ENCODE results near the gene MRPL45. TPM values are rescaled to one million over a fixed set of nuclear protein-coding genes. Genes with fewer than 3 reads are reported as not detected.

Gene MRPL45
- total and polyA plus RNA-seq, 7 experiments from 2014 or later: 15.7 to 41.6 (median 23.7) TPM

GRCh38 chr17:38369124-38369886, 72.3 kb downstream of the MRPL45 start:
- POLR2A ChIA-PET: interaction anchor here (0.9 kb wide), 1 partner anchor 12 kb away, joined by 3 read pairs; no protein-coding TSS in a partner anchor
- no peak overlapping the region for H3K27ac Mint-ChIP-seq

More at GRCh38 chr17:38369124-38369886, 72.3 kb downstream of the MRPL45 start:
- ATAC-seq: no peak
- Mint-ChIP-seq H3K4me3 (no peak overlapping the region), H3K9me3 (peaks cover 0 to 4% (median 0%) of the 10 kb centered on the region in 11 donors), H3K36me3 (peaks cover 10 to 46% (median 23%) of the 10 kb centered on the region in 5 donors), H3K27me3 (no peaks in the 10 kb centered on the region), H3K4me1 (peaks cover 0 to 3% (median 0%) of the 10 kb centered on the region in 7 donors)
- Histone ChIP-seq H3K4me3 (ENCODE audit: low read length) (no peak overlapping the region), H3K36me3 (ENCODE audit: control insufficient read depth in 2 of 3, insufficient read depth in 3 of 3, low read length in 3 of 3) (peaks cover 0 to 54% (median 5%) of the 10 kb centered on the region in 3 experiments), H3K4me1 (ENCODE audit: control insufficient read depth in 2 of 2, insufficient read depth in 2 of 2, low read length in 2 of 2) (no peaks in the 10 kb centered on the region), H3K27ac (ENCODE audit: low read depth, low read length) (no peak overlapping the region), H3K9me3 (ENCODE audit: control insufficient read depth in 2 of 3, low read length in 3 of 3) (no peaks in the 10 kb centered on the region), H3K27me3 (ENCODE audit: control insufficient read depth in 2 of 2, insufficient read depth in 2 of 2, low read length in 2 of 2) (no peaks in the 10 kb centered on the region)
- no peak for DNase-seq
- CTCF ChIA-PET: interaction anchor here (1.2 kb wide), 1 partner anchor 20 kb away, joined by 3 read pairs; no protein-coding TSS in a partner anchor
- intact Hi-C loops (cut with micrococcal nuclease): no loop called here

Other genes with a start within 250 kb of the MRPL45 start
- gene TBC1D3C, start 228.5 kb upstream of the MRPL45 start, total RNA-seq: not detected
- not detected for gene TBC1D3C, start 228.5 kb upstream of the MRPL45 start, polyA plus RNA-seq
- under 1 TPM in 1 of 5 experiments, not detected in 4; 0.32 TPM for gene TBC1D3E, start 169.2 kb upstream of the MRPL45 start, total RNA-seq
- not detected for gene TBC1D3E, start 169.2 kb upstream of the MRPL45 start, polyA plus RNA-seq
- 10 to 100 TPM in 1 of 5 experiments, not detected in 4; 11.0 TPM for gene TBC1D3, start 104.6 kb upstream of the MRPL45 start, total RNA-seq
- not detected for gene TBC1D3, start 104.6 kb upstream of the MRPL45 start, polyA plus RNA-seq
- gene GPR179, start 46.8 kb downstream of the MRPL45 start, total RNA-seq: under 1 TPM in 3 of 5 experiments, not detected in 2; 0.11 to 0.35 (median 0.17) TPM
- not detected for gene GPR179, start 46.8 kb downstream of the MRPL45 start, polyA plus RNA-seq
- gene SOCS7, start 54.7 kb downstream of the MRPL45 start, total RNA-seq: 10 to 100 TPM; 17.0 to 23.3 (median 21.5) TPM
- gene SOCS7, start 54.7 kb downstream of the MRPL45 start, polyA plus RNA-seq: under 1 TPM; 0.57 to 0.81 TPM
- gene ARHGAP23, start 131.3 kb downstream of the MRPL45 start, total RNA-seq: 1 to 10 TPM in 1 of 5 experiments, under 1 TPM in 2, not detected in 2; 0.24 to 1.3 (median 0.34) TPM
- gene ARHGAP23, start 131.3 kb downstream of the MRPL45 start, polyA plus RNA-seq: not detected